OCI-LY3 (cell line): ENCODE measurements around the gene BCAT1.

Experiments used
- H2AFZ ChIP-seq: fragments of 200-600, 300-600 bp; shearing (Covaris generic); 2 replicates; pipeline ENCODE4 v1.6.0; 2014; ENCODE audit warnings: antibody characterized with exemption, low read depth, low read length
- H3K27ac ChIP-seq: fragments of 200-600, 300-600 bp; sonication (generic); 2 replicates; pipeline ENCODE4 v1.5.1; 2014; ENCODE audit warnings: mild to moderate bottlenecking, low read length, moderate library complexity, mixed read lengths
- H3K27me3 ChIP-seq: fragments of 200-600, 300-600 bp; sonication (generic); 2 replicates; pipeline ENCODE4 v1.6.1; 2014; ENCODE audit warnings: low read depth, low read length, mixed read lengths
- H3K36me3 ChIP-seq: fragments of 200-600, 300-600 bp; sonication (generic); replicated peaks from 2 replicates; pipeline ENCODE3; 2014; ENCODE audit warnings: low read depth, low read length, mixed read lengths
- H3K4me1 ChIP-seq: fragments of 300-600, 200-600 bp; sonication (generic); 2 replicates; pipeline ENCODE4 v1.6.1; 2014; ENCODE audit warnings: low read length, mixed read lengths
- H3K4me2 ChIP-seq: fragments of 200-600, 300-600 bp; sonication (generic); 2 replicates; pipeline ENCODE4 v1.6.1; 2014; ENCODE audit warnings: low read length, mixed read lengths
- H3K4me3 ChIP-seq: fragments of 300-600, 200-600 bp; sonication (generic); 2 replicates; pipeline ENCODE4 v1.5.1; 2014; ENCODE audit warnings: antibody characterized with exemption, mild to moderate bottlenecking, low read length, moderate library complexity
- H3K79me2 ChIP-seq: fragments of 300-600, 200-600 bp; shearing (Covaris generic); 2 replicates; pipeline ENCODE4 v1.6.1; 2014; ENCODE audit warnings: mild to moderate bottlenecking, low read length, mixed read lengths
- H3K9ac ChIP-seq: fragments of 300-600, 200-600 bp; shearing (Covaris generic); 2 replicates; pipeline ENCODE4 v1.6.0; 2014; ENCODE audit warnings: mild to moderate bottlenecking, low read length, moderate library complexity
- H3K9me3 ChIP-seq: fragments of 200-600, 300-600 bp; shearing (Covaris generic); 2 replicates; pipeline ENCODE4 v1.6.1; 2014; ENCODE audit warnings: low read length, mixed read lengths; ENCODE audit not compliant: insufficient read depth
- H4K20me1 ChIP-seq: fragments of 200-600, 300-600 bp; sonication (generic); 2 replicates; pipeline ENCODE4 v1.6.1; 2016; ENCODE audit warnings: low read length, mixed read lengths; ENCODE audit not compliant: insufficient read depth
- EZH2phosphoT487 ChIP-seq: fragments of 200-600 bp; shearing (Covaris generic); IDR thresholded peaks from 2 replicates; pipeline ENCODE4 v1.6.1; 2018; ENCODE audit warnings: antibody characterized with exemption, mixed run types, low read depth
- TF ChIP-seq, protein P1 (sequence below): fragments of 200-600, 300-600 bp; sonication (generic); IDR thresholded peaks from 2 replicates; pipeline ENCODE4 v1.5.1; 2014; ENCODE audit warnings: antibody characterized with exemption, low read length, low read depth

Gene BCAT1

DNA sequence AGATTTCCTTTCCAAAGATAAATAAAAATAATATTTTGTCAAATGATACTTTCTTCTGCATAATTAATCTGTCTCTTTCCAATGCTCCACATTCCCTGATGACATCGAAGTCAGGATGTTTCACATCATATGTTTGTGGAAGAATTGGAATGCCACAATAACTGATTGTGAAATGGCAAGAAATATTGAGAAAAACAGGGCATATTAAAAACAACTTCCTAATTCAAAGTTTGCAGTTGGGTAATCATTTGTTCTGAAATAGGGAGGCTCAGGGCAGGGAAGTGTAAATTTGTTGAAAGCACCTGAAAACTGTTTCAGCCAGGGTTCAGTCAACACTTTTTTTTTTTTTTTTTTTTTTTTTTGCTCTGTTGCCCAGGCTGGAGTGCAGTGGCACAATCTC lies 50.7 kb downstream of the BCAT1 start:
- H3K4me3 ChIP-seq, result no peak overlapping the region
- H3K4me2 ChIP-seq, result no peak overlapping the region
- H3K36me3 ChIP-seq, result peaks cover 37% of the 10 kb centered on the region
- peaks cover 18% of the 10 kb centered on the region for H3K79me2 ChIP-seq
- H4K20me1 ChIP-seq, result 0 out of 2 replicates have a peak, but pooled peaks cover 3% of the 10 kb centered on the region
- no peak overlapping the region for H2AFZ ChIP-seq
- H3K27me3 ChIP-seq, result no peaks in the 10 kb centered on the region
- H3K4me1 ChIP-seq, result no peaks in the 10 kb centered on the region
- TF ChIP-seq EZH2phosphoT487, result no peak
- TF ChIP-seq, protein P1, sequence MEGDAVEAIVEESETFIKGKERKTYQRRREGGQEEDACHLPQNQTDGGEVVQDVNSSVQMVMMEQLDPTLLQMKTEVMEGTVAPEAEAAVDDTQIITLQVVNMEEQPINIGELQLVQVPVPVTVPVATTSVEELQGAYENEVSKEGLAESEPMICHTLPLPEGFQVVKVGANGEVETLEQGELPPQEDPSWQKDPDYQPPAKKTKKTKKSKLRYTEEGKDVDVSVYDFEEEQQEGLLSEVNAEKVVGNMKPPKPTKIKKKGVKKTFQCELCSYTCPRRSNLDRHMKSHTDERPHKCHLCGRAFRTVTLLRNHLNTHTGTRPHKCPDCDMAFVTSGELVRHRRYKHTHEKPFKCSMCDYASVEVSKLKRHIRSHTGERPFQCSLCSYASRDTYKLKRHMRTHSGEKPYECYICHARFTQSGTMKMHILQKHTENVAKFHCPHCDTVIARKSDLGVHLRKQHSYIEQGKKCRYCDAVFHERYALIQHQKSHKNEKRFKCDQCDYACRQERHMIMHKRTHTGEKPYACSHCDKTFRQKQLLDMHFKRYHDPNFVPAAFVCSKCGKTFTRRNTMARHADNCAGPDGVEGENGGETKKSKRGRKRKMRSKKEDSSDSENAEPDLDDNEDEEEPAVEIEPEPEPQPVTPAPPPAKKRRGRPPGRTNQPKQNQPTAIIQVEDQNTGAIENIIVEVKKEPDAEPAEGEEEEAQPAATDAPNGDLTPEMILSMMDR, result no peak
- H3K27ac ChIP-seq, result no peak overlapping the region
- H3K9ac ChIP-seq, result no peak overlapping the region
- H3K9me3 ChIP-seq, result no peaks in the 10 kb centered on the region

DNA sequence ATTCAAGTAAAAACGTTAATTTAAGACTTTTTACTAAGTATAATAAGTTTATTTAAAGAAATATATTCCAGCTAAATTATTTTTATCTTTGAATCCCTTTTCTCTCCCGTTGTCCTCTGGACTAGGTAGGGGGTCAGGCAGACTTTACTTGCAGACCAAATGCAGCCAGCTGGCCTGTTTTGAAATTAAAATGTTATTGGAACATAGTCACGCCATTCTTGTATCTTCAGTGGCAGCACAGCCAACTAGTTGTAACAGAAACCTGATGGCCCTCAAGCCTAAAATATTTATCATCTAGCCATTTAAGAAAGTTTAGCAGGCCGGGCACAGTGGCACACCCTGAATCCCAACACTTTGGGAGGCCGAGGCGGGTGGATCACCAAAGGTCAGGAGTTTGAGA lies 52.7 kb downstream of the BCAT1 start:
- Histone ChIP-seq H3K79me2 (no peaks in the 10 kb centered on the region), H3K36me3 (peaks cover 29% of the 10 kb centered on the region), H3K27me3 (no peaks in the 10 kb centered on the region), H3K9ac (no peak overlapping the region), H3K4me2 (no peak overlapping the region), H3K4me3 (no peak overlapping the region), H3K9me3 (no peaks in the 10 kb centered on the region), H4K20me1 (no peaks in the 10 kb centered on the region), H3K4me1 (no peaks in the 10 kb centered on the region), H2AFZ (no peak overlapping the region), H3K27ac (no peak overlapping the region)
- TF ChIP-seq, protein P1, result no peak
- no peak for TF ChIP-seq EZH2phosphoT487

DNA sequence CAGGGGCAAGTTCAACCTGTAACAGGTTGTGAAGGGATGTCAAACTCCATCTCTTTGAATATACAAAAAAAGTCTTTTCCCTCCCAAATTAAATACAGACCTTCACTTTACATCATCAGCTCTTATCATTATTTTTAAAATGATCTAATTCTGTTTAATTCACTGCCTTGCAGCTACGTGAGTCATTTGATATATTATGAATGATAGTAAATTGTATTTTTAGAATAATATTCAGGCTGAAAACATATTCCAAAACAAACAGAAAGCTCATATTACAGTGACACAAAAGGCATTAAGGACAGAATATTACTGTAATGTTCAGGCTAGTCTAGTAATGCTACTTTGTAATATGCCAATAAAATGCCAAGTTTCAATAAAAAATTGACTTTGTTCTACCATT lies 53.3 kb downstream of the BCAT1 start:
- no peaks in the 10 kb centered on the region for H3K9me3 ChIP-seq
- H3K4me3 ChIP-seq, result no peak overlapping the region
- H3K9ac ChIP-seq, result no peak overlapping the region
- no peak for TF ChIP-seq EZH2phosphoT487
- TF ChIP-seq, protein P1, result no peak
- H3K4me2 ChIP-seq, result no peak overlapping the region
- no peak overlapping the region for H3K27ac ChIP-seq
- H3K27me3 ChIP-seq, result no peaks in the 10 kb centered on the region
- no peaks in the 10 kb centered on the region for H3K4me1 ChIP-seq
- H3K79me2 ChIP-seq, result no peaks in the 10 kb centered on the region
- no peak overlapping the region for H2AFZ ChIP-seq
- peaks cover 31% of the 10 kb centered on the region for H3K36me3 ChIP-seq
- H4K20me1 ChIP-seq, result no peaks in the 10 kb centered on the region

DNA sequence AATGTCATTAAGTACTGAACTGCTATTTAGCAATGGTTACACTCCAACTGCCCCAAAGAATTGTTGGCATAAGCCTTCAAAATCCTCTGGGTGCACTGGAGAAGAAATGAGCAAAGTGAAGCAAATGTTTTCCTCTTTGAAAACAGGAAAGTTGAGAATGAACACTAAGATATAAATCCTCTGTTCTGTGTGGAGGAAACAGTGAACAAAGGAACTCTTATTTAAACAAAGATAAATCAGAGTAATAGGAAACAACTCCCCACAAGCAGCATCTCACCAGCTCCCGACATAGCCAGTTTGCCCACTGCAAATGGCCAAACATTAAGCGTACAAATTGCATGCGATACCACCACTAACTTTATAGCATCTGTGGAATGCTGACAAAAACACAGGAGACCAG lies 54.0 kb downstream of the BCAT1 start:
- no peaks in the 10 kb centered on the region for H3K27me3 ChIP-seq
- no peaks in the 10 kb centered on the region for H3K4me1 ChIP-seq
- TF ChIP-seq EZH2phosphoT487, result no peak
- peaks cover 26% of the 10 kb centered on the region for H3K36me3 ChIP-seq
- no peak overlapping the region for H3K4me2 ChIP-seq
- H2AFZ ChIP-seq, result no peak overlapping the region
- no peak overlapping the region for H3K9ac ChIP-seq
- H3K4me3 ChIP-seq, result no peak overlapping the region
- no peak overlapping the region for H3K27ac ChIP-seq
- no peaks in the 10 kb centered on the region for H4K20me1 ChIP-seq
- H3K9me3 ChIP-seq, result no peaks in the 10 kb centered on the region
- no peaks in the 10 kb centered on the region for H3K79me2 ChIP-seq
